DMS79 (cell line): Measurements from ENCODE around the gene GET3.
"Not testable (repeated sequence)": the region's sequence is repeated elsewhere in the genome, so short reads cannot be mapped to it uniquely, and the experiment has no call there.

Source experiments
- DNase-seq: peaks from one replicate; lab custom pipeline; 2025; lab: John Stamatoyannopoulos, UW

The GET3 gene

DNA sequence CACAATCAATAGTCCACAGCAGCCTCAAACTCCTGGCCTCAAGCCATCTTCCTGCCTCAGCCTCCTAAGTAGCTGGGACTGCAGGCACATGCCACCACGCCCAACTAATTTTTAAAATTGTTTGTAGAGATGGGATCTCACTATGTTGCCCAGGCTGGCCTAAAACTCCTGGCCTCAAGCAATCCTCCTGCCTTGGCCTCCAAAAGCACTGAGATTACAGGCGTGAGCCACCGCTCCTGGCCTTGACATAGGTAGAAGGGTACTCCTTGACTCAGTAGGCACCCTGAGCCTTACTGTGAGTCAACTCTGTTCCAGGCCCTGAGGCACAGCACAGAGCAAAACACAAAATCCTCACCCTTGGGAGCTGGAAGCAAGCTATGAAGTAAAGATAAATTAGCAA is 21.4 kb upstream of the GET3 start:
- DNase-seq: no peak

DNA sequence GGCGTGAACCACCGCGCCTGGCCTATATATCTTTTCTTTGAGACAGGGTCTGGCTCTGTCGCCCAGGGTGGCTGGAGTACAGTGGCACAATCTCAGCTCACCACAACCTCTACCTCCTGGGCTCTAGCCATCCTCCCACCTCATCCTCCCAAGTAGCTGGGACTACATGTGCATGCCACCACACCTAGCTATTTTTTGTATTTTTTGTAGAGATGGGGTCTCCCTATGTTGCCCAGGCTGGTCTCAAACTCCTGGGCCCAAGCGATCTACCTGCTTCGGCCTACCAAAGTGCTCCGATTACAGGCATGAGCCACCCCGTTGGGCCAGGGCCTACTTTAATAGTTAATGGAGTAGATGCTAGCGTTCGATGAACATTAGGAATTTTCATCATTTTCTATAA is 17.0 kb upstream of the GET3 start:
- DNase-seq: no peak

DNA sequence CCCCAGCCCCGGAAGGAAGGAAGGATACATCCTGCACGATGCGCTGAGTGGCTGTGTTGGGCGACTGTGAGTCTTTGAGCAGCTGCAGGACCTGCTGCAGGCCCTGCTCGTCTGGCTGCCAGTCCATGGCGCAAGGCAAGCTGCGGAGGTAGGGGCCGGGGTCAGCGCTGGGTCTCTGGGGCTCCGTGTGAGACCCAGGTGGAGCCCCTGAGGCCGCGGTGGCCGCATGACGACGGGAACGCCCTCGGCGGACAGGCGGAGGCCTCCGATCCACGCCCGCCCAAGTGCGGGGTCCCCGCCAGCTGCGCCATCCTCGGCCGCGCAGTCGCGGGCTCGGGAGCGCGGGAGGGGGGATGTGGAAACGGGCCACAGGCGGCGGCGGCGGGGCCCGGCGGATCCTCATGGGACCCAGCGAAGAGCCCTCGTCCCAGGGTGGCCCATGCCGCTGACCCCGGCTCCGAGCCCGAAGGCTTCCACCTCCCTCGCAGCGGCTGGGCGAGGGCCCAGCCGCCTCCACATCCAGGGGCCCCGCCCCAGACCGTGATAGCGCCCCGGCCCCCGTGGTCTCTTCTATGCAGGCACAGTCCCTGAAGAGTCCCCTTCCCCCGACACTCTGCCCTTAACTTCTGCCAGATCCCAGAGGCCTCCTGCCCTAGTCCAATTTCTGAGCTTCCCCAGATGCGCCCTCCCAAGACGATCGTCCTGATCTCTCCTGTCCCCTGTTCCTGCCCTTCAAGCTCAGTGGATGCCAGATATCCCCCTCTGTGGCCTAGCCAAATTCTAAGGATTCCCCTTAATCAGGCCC is 16.2 kb upstream of the GET3 start:
- peak; percentile 19 for DNase-seq

DNA sequence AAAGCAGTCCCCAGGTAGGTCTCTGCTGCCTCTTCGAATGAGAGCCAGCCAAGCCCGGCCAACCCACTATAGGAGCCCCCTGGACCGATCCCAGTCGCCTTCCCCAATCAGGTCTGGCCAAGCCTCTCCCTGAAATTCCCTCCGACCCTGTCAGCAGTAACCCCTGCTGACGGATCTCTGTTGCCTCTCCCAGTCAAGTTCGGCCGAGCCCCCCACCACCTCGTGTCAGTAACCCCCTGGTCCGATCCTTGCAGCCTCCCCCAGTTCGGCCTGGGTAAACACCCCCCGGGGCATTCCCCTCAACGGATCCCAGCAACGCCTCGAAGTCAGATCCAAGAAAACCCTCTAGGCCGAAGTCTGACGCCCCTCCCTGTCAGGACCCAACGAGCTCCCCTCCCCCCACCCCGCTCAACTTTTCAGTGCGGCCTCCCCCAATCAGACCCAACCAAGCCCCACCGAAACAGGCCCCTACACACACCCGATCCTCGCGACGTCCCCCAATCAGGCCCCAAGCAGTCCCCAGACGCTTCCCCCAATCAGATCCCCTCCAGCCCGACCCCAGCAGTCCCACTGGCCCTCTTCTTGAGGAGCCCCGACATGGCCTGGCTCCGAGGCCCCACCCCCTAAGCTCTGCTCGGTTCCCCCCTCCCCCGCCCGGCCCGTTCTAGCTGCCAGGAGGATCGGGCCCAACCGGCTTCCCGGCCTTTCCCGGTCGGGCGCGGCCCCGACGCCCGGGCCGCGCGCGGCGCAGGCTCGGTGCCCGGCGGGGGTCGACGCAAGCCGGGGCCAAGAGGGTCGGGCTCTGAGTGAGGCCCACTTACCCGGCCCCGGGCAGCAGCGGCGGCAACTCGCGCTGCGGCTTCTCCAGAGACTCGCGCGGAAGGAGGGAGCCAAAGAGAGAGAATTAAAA is 15.4 kb upstream of the GET3 start:
- peak; percentile 64 for DNase-seq

DNA sequence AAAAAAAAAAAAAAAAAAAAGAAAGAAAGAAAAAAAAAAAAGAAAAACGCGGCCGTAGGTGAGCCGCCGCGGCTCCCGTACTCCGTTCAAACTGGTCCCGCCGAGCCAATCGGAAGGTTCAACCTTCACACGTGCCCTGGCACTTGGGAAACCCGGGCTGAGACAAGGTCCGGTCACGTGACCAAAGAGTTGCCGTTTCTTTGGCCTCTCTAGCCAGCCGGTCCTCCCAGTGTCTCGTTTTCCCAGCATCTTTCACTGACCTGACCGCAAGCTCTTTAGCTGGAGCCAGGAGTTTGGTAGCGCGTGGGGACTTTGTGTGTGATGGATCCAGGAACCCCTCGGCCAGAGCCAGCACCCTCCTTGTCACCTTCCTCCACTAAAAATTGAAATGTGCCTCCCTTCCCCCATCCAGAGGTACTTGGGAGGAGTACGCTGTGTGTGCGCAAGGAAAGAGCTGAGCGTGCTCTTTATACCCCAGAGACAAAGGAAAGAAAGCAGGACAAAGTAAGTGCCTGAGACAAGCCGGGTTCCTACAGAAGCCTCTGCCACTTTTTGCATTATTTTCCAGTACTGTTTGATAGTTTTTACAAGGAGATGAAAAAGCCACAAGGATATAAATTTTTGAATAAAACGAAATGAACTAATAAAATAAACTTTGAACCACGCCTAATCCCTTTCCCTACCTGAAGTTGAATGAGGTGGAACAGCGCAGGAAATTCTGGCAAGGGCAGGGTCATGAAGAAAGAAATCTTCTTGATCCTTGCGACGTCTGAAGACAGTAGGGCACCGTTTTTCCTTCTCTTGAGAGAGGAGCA is 14.5 kb upstream of the GET3 start:
- DNase-seq: peak; percentile 100

DNA sequence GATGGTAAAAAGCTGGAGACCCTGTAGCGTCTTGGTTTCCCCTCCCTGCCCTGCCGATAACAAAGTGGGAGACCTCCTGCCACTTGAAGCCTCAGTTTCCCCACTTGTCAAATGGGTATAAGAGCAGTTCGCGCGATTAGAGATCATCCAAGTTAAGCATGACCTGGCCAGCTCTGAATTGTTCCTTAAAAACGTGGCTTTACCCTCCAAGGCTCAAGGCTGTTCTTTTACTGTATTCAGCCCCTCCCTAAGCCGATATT is 14.0 kb upstream of the GET3 start:
- no peak for DNase-seq

DNA sequence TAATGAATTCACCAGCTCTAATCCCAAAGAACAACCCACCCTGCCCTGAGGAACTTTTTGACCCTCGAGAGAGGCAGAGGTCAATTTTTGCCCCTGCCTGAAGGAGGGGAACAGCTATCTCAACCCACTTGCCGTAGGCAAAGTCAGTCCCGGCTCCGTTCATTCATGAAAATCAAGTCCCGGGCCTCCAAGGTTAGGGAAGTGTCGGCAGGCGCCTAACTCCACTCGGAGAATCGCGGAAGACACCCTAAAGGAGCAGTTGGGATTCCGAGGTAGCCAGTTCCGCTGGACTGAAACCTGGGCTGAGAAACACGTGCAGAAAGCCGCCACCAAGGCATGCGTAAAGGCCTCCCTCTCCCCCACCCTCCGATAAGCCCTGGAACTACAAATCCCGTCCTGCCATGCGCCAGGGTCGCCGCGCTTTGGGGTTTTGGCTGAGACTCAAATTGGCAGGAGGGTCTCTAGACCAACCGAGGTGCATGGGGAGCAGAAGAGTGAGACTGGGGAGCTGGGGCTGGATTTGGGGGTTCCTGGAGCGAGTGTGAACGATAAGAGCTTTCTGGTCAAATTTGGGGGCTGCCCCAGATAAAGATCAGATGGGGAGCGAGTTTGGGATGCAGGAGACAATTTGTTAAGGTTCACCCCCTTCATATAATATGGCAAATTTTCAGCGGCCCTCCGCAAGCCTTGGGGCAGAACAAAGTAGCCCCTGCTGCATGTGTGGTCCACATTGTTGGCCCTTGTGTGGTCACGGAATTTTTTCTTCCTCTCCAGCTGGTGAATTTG is 13.5 kb upstream of the GET3 start, which contains the start of gene TNPO2:
Gene TNPO2, minus strand, starts transcription at position 292 of the 786 bp plus-strand sequence. CDS start 2,955 bp downstream, outside the sequence.
- peak; percentile 82 for DNase-seq

DNA sequence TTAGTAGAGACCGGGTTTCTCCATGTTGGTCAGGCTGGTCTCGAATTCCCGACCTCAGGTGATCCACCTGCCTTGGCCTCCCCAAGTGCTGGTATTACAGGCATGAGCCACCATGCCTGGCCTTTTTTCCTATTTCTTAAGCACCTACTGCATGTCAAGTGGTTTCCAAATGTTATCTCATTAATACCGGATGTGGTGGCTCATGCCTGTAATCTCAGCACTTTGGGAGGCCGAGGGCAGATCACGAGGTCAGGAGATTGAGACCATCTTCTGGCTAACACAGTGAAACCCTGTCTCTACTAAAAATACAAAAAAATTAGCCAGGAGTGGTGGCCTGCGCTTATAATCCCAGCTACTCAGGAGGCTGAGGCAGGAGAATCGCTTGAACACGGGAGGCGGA is 11.7 kb upstream of the GET3 start:
- not testable (repeated sequence) for DNase-seq

DNA sequence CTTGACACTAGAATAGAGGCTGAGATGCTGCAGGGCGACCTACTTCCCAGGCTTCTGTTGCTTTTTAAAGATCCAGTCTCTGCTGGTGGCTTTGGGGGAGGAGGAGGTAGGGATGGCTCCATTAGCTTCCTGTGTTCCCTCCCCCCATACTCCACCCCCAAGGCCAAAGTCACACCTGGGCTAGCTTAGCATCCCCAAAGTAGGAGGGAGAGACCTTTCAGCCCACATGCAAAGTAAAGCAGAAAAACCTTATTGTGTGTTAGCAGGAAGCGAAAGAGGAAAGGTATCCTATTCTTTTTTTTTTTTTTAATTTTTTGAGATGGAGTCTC is 10.3 kb upstream of the GET3 start:
- no peak for DNase-seq

DNA sequence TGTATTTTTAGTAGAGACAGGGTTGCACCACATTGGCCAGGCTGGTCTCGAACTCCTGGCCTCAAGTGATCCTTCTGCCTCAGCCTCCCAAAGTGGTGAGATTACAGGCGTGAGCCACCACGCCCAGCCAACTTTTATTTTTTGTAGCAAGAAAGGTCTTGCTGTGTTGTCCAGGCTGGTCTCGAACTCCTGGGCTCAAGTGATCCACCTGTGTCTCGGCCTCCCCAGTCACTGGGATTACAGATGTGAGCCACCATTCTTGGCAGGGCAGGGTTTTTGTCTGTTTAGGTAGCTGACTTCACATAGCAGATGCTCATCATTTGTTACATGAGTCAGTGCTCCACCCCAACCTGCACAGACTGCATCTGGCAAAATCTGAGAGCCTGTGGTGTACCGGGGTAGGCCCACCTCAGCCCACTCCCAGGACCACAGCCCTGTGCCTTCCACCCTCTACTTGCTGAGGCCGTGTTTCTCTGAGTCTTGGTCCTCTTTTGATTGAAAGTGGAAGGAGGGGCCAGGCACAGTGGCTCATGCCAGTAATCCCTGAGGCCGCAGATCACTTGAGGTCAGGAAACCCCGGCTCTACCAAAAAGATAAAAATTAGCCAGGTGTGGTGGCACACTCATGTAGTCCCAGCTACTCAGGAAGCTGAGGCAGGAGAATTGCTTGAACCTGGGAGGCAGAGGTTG is 9.4 kb upstream of the GET3 start:
- DNase-seq: no peak

DNA sequence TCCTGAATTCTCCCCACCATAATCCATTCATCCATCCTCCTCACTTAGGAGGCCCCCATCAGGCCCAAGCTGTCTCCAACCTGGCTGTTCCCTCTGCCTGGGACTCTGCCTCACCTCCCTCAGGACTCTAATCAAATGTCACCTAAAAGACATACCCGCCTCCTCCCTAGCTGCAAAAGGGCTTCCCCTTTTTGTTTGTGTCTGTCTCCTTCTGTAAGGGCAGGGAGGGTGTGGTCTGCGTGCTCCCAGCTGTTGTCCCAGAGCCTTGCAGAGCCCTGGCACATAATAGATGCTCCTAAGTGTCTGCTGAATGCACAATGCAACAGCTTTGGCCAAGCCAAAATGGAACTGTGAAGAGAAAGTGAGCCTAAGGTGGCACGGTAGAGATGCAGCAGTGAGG is 7.2 kb upstream of the GET3 start:
- DNase-seq: no peak

DNA sequence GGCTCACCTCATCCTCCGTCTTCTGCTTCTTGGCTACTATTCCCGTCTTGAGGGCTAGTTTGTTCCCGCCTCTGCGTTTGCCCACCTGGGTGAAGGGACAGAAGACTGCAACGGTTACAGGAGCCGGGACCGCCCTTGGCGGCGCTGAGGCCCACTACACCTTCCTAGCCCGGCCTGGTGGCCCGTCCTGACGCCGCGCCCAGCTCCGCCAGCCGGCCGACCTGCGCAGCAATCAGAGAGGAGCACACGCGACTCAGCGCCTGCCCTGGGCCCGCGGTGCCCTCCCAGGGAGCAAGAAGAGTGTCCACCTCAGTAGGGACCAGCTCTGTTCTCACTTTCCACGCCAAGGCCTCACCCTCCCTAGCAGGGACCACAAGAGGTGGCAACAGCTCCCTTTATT is 6.0 kb upstream of the GET3 start:
- DNase-seq: no peak

DNA sequence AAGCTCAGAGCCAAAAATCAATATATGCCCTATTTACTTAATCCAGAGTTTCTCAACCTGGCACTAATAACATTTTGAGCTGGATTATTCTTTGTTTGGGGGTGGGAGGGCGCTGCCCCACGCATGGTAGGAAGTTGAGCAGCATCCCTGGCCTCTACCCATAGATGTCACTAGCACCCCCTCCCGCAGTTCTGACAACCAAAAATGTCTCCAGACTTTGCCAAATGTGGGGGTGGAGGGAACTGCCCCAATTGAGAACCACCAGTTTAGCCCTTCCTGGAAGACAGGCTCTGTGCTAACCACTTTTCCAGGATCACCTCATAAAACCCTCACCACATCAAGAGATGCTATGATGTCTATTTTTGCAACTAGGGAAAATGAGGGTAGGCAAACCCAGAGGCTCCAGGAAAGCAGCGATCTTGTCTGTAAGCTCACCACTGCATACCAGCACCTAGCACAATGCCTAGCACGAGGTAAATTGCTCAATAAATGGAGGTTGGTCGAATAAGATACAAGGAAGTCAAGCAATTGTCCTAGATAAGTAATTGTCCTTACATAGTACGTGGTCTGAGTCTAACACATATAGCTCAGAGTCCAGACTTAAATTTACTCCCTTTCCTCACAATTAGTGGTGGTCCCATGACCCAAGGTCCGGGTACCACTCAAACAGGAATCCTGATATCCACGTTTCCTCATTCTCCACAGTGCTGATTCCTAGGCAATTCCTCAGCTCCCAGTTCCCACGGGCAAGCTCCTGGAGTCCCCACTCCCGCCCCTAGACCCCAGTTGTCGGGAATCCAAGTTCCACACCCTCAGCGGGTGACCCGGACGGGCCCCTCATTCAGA is 3.7 kb upstream of the GET3 start:
- DNase-seq: no peak

DNA sequence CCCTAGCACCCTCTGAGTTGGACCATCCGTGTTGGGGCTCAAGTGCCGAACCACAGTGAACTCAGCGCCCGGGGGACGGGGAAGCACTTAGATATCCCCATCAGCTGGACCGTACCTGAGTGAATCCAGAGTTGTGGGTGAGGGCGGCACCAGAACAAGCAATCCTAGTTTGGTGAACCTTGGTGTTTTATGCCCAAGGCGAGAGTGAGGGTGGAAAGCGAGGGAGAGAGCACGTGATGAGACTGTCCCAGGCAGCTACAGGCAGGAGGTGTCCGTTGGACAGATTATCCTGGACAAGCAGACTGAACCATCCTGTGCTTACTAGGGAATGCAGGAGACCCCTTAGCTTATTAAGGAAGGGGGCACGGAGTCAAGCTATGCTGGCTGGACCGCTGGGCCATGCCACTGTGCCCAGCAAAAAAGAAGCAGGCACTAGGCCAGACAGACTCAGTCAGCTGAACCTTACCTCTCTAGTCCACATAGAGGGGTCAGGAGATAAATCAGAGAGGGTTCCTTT is 596 bp downstream of the GET3 start:
- DNase-seq: no peak

DNA sequence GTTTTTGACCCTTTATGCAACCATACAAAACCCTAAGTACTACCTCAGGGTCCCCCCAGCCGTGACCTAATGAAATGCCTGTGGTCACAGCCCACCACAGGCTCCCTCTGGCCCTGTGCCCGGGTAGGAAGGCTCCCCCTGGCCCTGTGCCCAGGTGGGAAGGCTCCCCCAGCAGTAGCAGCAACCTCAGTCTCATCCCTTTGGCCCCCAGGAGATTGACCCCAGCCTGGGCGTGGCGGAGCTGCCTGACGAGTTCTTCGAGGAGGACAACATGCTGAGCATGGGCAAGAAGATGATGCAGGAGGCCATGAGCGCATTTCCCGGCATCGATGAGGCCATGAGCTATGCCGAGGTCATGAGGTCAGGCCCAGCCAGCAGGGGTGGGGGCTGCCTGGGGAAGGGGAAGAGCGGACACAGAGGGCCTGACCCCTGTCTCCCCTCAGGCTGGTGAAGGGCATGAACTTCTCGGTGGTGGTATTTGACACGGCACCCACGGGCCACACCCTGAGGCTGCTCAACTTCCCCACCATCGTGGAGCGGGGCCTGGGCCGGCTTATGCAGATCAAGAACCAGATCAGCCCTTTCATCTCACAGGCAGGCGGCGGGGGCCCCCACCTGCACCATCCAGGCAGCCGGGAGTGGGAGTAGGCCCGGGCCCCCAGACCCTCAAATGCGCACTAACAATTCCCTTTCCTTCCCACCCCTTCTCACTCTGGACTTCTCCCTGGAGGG is 8.0 kb downstream of the GET3 start:
- peak; percentile 87 for DNase-seq

DNA sequence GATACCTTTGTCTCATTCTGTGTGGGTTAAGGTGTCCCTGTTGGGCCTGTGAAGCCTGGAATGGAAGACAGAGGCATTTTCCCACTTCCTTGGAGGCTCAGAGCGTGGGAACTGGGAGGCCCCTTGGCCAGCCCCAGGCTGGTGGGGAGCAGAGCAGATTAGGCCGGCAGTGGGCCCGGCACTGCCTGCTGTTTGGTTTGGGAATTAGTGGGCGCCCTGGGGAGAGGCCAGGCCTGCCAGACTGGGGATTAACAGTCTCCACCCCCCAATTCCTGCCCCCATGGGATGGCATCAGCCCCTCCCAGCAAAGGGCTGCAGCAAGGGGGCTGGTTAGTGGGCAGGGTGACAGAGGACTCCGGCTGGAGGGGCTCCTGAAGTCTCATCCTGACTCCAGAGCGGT is 11.2 kb downstream of the GET3 start:
- no peak for DNase-seq

DNA sequence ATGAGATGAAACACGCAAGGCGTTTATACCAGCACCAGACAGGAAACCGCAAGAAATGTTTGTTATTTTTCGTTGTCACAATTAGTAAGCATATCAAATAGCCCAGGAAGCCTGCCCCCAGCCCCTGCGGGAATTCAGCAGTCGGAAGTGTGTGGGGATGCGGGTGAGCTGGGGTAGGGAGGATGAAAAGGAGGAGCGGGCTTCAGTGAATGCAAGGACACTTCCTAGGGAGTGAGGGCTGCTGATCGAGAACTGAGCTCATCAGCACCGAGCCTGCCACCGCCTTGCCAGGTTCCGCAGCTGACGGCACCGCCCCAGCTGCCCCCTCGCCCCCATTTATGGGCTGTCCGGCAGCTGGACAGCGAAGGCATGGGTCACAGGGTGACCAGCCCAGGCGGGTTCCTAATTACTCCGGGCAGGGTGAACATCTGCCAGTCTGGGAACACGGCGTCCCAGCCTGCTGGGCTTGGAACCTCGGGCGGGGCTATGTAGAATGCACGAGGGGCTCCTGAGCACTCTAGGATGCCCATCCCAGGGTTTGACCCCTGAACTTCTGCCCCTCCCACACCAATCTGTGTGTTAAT is 12.7 kb downstream of the GET3 start:
- DNase-seq: no peak

DNA sequence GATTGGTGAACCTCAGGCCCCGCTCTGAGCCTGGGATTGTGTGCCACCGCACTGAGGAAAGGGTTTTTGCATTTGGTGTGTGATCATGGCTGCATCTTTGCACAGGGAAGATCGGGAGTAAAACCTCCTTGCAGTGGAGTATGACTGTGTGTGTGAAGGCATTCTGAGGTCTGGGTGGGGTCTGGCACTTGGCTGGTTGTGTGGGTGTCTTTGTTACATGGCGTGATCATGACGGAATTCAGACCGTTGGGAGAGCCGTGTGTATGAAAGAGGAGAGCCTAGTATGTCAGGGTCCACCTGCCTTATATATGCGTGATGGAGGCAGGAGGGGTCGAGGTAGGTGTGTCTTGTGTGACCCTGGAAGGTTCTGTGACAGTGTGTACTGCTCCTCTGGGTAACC is 13.6 kb downstream of the GET3 start:
- DNase-seq: no peak

DNA sequence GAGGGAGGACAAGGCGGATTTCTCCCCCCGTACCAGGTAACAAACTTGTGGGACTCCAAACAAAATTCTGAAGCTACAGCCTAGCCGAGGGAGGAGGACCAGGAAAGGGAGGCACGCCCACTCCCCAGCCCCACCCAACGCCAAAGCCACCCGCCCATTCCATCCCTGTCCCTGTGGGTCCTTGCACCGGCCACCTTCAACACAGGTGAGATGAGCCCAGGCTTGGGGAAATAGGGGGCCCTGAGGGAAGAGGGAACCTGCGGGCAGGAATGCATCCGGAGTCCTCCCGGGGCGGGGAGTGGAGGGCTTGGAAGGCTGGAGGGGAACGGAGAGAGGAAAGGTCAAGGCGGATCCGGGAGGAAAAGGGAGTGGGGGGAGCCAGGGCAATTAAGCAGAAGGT is 14.3 kb downstream of the GET3 start, which contains the start of gene BEST2:
Gene BEST2, plus strand, starts transcription at position 157 of the 400 bp plus-strand sequence. CDS start 802 bp downstream, outside the sequence.
- DNase-seq: no peak
